ENCODE data around the gene IGSF22. TPM values are rescaled to one million over a fixed set of nuclear protein-coding genes. Genes with fewer than 3 reads are reported as not detected.
"Not testable (repeated sequence)": the region's sequence is repeated elsewhere in the genome, so short reads cannot be mapped to it uniquely, and the experiment has no call there.

The IGSF22 gene
- total RNA-seq, 1 donor from 2014 or later = not detected

- no peaks in the 10 kb centered on the region for H3K9me3 ChIP-seq
- intact Hi-C loops (cut with DNase I) = no loop called here
- no peaks in the 10 kb centered on the region for H3K4me1 ChIP-seq
- H3K27ac ChIP-seq = no peak overlapping the region
- H3K36me3 ChIP-seq = no peaks in the 10 kb centered on the region
- no peak overlapping the region for H3K4me3 ChIP-seq
- H3K27me3 ChIP-seq = no peaks in the 10 kb centered on the region
- DNase-seq (ENCODE audit: low spot score in 2 of 2) = no peak
- no peak for TF ChIP-seq CTCF (IDR thresholded peaks at IDR 0.05)
Measured at GRCh38 chr11:18669711-18670110, 56.3 kb downstream of the IGSF22 start.

DNA sequence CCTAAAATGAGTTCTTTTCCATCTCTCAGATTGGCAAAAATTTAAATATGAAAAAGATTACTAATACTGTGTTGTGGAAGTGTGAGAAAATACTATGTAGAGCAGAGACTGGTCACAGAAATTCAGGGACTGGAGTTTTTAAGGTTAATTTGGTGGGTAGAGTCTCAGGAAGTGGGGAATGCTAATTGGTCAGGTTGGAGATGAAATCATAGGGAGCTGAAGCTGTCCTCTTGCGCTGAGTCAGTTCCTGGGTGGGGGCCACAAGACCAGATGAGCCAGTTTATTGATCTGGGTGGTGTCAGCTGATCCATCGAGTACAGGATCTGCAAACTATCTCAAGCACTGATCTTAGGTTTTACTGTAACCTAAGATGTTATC lies 56.8 kb downstream of the IGSF22 start:
- H3K4me3 ChIP-seq = no peak overlapping the region
- TF ChIP-seq CTCF (IDR thresholded peaks at IDR 0.05) = no peak
- intact Hi-C loops (cut with DNase I) = no loop called here
- H3K9me3 ChIP-seq = no peaks in the 10 kb centered on the region
- no peaks in the 10 kb centered on the region for H3K36me3 ChIP-seq
- H3K27me3 ChIP-seq = no peaks in the 10 kb centered on the region
- DNase-seq (ENCODE audit: low spot score in 2 of 2) = no peak
- no peaks in the 10 kb centered on the region for H3K4me1 ChIP-seq
- H3K27ac ChIP-seq = no peak overlapping the region

DNA sequence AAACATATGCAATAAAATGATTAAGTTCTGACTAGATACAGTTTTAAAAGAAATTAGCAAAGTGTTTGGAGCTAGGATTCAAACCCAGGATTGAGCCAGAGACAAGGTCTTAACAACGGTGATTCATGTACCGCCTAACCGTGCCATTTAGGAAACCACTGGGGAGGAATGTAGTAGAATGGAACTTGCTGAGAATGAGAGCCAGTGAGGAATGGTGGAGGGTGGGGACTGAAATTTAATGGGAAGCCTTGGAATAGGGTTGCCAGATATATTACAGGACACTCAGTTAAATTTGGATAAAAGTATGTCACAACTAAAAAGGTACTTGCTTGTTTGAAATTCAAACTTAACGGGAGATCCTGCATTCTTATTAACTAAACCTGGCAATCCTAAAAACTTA lies 57.9 kb downstream of the IGSF22 start:
- intact Hi-C loops (cut with DNase I) = no loop called here
- TF ChIP-seq CTCF (IDR thresholded peaks at IDR 0.05) = no peak
- no peaks in the 10 kb centered on the region for H3K27me3 ChIP-seq
- no peak for DNase-seq (ENCODE audit: low spot score in 2 of 2)
- H3K27ac ChIP-seq = no peak overlapping the region
- no peaks in the 10 kb centered on the region for H3K9me3 ChIP-seq
- no peaks in the 10 kb centered on the region for H3K4me1 ChIP-seq
- no peaks in the 10 kb centered on the region for H3K36me3 ChIP-seq
- H3K4me3 ChIP-seq = no peak overlapping the region

- H3K27ac ChIP-seq; H3K4me1 ChIP-seq; H3K9me3 ChIP-seq; intact Hi-C loops (cut with DNase I); H3K36me3 ChIP-seq; H3K4me3 ChIP-seq; DNase-seq (ENCODE audit: low spot score in 2 of 2); H3K27me3 ChIP-seq: not testable (repeated sequence)
Measured at GRCh38 chr11:18665353-18665872, 60.6 kb downstream of the IGSF22 start.

GRCh38 chr11:18657673-18658072 lies 68.3 kb downstream of the IGSF22 start:
- Histone ChIP-seq H3K4me3 (no peak overlapping the region), H3K9me3 (no peaks in the 10 kb centered on the region), H3K27me3 (no peaks in the 10 kb centered on the region), H3K27ac (no peak overlapping the region), H3K4me1 (no peaks in the 10 kb centered on the region), H3K36me3 (no peaks in the 10 kb centered on the region)
- no peak for TF ChIP-seq CTCF (IDR thresholded peaks at IDR 0.05)
- no peak for DNase-seq (ENCODE audit: low spot score in 2 of 2)
- intact Hi-C loops (cut with DNase I) = no loop called here

Other genes starting within 250 kb of the IGSF22 start
- 20.3 TPM for gene TSG101, start 199.2 kb downstream of the IGSF22 start, total RNA-seq
- 10.1 TPM for gene UEVLD, start 137.5 kb downstream of the IGSF22 start, total RNA-seq
- gene MISFA, start 126.4 kb downstream of the IGSF22 start, total RNA-seq = not detected
- 7.8 TPM for gene SPTY2D1, start 91.8 kb downstream of the IGSF22 start, total RNA-seq
- gene TMEM86A, start 27.4 kb downstream of the IGSF22 start, total RNA-seq = 4.8 TPM
- 6.7 TPM for gene PTPN5, start 65.6 kb upstream of the IGSF22 start, total RNA-seq
- gene MRGPRX1, start 213.2 kb upstream of the IGSF22 start, total RNA-seq = not detected

Data from ascending aorta (tissue), 2 donors.